Activated CD4-positive, alpha-beta memory T cell treated with anti-CD3 and anti-CD28 coated beads, Interleukin-2, amount 10 ng/mL, durations not matched to agents 7 days and 5 days (primary cell): ENCODE results near the gene EMC8. TPM values are rescaled to one million over a fixed set of nuclear protein-coding genes. Genes with fewer than 3 reads are reported as not detected.
"Not testable (repeated sequence)": the region's sequence is repeated elsewhere in the genome, so short reads cannot be mapped to it uniquely, and the experiment has no call there.

Experiments used
- CTCF ChIA-PET: fragments of 350-600 bp; sonication (Branson Sonifier 250); formaldehyde crosslinking; loops from one replicate; lab custom pipeline; 2021; ENCODE audit warnings: antibody characterized with exemption, inconsistent platforms; lab: Charles Lee
- POLR2A ChIA-PET: fragments of 350-600 bp; sonication (Branson Sonifier 250); formaldehyde crosslinking; loops from one replicate; lab custom pipeline; 2021; ENCODE audit warnings: antibody characterized with exemption; lab: Charles Lee
- DNase-seq: peaks from one replicate; pipeline ENCODE4 v3.0.0-alpha.2; 2020
- H3K27ac Mint-ChIP-seq: one replicate; pipeline ENCODE4 v1.8.0; 2021; ENCODE audit warnings: mild to moderate bottlenecking, mixed read lengths
- H3K27me3 Mint-ChIP-seq: one replicate; pipeline ENCODE4 v1.8.0; 2021; ENCODE audit warnings: mixed read lengths
- H3K36me3 Mint-ChIP-seq: one replicate; pipeline ENCODE4 v1.8.0; 2021; ENCODE audit warnings: low read depth, mixed read lengths
- H3K4me1 Mint-ChIP-seq: one replicate; pipeline ENCODE4 v1.8.0; 2021; ENCODE audit warnings: mixed read lengths
- H3K4me3 Mint-ChIP-seq: one replicate; pipeline ENCODE4 v1.8.0; 2021; ENCODE audit warnings: mild to moderate bottlenecking, mixed read lengths
- H3K9me3 Mint-ChIP-seq: one replicate; pipeline ENCODE4 v1.8.0; 2021; ENCODE audit warnings: mixed read lengths
- total RNA-seq, 2 experiments: library from RNA; stranded (reverse); gene quantifications; one replicate each; pipeline ENCODE4 v1.2.3, GENCODE V29; 2021

The EMC8 gene
- total RNA-seq, 2 experiments from 2014 or later: 25.0 to 25.6 TPM

DNA sequence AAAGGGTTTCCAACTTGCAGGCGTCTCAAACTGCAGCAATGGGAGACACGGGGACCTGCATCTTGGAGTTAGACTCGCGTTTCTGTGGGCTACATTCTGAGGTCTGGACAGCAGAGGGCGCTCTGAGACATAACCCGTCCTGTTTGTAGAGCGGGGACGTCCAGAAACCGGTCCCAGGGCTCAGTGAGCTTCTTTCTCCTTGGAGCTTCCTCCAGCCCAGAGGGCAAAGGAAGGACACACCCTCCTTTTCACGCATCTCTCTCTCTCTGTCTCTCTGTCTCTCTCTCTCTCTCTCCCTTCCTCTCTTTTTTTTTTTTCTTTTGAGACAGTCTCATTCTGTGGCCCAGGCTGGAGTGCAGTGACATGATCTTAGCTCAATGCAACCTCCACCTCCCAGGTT lies 19.9 kb upstream of the EMC8 start:
- POLR2A ChIA-PET: interaction anchor here (0.7 kb wide), 1 partner anchor 167 kb away, joined by 3 read pairs; no protein-coding TSS in a partner anchor
- H3K27ac Mint-ChIP-seq: no peak overlapping the region
- H3K9me3 Mint-ChIP-seq: no peaks in the 10 kb centered on the region
- peaks cover 11% of the 10 kb centered on the region for H3K27me3 Mint-ChIP-seq
- CTCF ChIA-PET: interaction anchor here (0.6 to 4.7 kb wide), 22 partner anchors 9 to 435 kb away, joined by 3 to 145 read pairs (median 4); partner anchors contain the start of gene IRF8
- no peak overlapping the region for H3K4me3 Mint-ChIP-seq
- H3K36me3 Mint-ChIP-seq: no peaks in the 10 kb centered on the region
- DNase-seq: peak; percentile 86
- peaks cover 3% of the 10 kb centered on the region for H3K4me1 Mint-ChIP-seq

DNA sequence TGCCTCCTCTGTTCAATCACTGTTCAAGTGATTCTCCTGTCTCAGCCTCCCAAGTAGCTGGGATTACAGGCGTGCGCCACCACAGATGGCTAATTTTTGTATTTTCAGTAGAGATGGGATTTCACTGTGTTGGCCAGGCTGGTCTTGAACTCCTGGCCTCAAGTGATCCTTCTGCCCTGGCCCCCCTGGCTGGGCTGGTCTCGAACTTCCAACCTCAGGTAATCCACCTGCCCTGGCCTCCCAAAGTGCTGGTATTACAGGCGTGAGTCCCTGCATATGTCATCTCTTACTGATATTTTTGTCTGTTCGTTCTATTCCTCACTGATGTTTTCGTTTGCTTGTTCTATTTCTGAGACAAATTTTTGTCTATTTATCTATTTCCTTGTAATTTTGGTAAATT lies 17.9 kb upstream of the EMC8 start:
- H3K27ac Mint-ChIP-seq, H3K9me3 Mint-ChIP-seq, H3K4me1 Mint-ChIP-seq, DNase-seq, POLR2A ChIA-PET, H3K36me3 Mint-ChIP-seq, H3K4me3 Mint-ChIP-seq: not testable (repeated sequence)
- peaks cover 20% of the 10 kb centered on the region for H3K27me3 Mint-ChIP-seq
- CTCF ChIA-PET: interaction anchor here (0.7 kb wide), 1 partner anchor 1306 kb away, joined by 3 read pairs; no protein-coding TSS in a partner anchor

DNA sequence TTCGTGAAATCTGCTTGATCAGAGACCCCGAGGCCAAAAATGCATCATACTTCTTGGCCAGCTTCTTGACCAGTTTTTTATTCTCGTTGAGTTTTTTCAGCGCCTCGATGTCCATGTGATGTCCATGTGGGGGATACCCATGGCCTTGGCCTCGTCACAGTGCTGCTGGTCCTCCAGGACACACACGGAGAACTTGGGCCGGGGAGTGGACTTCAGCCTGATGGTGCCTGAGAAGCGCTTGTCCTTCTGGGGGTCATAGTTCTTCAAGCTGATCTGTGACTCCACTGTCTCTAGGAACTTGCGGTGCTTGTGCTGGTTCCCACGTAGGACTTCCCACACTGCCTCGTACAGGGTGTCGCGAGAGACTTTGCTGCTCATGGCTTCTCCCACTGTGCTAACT lies 16.8 kb upstream of the EMC8 start:
- H3K36me3 Mint-ChIP-seq: no peaks in the 10 kb centered on the region
- H3K27ac Mint-ChIP-seq: no peak overlapping the region
- POLR2A ChIA-PET: no interaction called here
- no peak for DNase-seq
- no peak overlapping the region for H3K4me3 Mint-ChIP-seq
- CTCF ChIA-PET: no interaction called here
- no peaks in the 10 kb centered on the region for H3K9me3 Mint-ChIP-seq
- H3K27me3 Mint-ChIP-seq: peaks cover 27% of the 10 kb centered on the region
- peaks cover 3% of the 10 kb centered on the region for H3K4me1 Mint-ChIP-seq

- ChIA-PET CTCF (interaction anchor here (1.1 kb wide), 1 partner anchor 9 kb away, joined by 5 read pairs; no protein-coding TSS in a partner anchor), POLR2A (interaction anchor here (0.7 to 0.9 kb wide), 3 partner anchors 11 to 117 kb away, joined by 3 to 5 read pairs (median 3); no protein-coding TSS in a partner anchor)
- Mint-ChIP-seq H3K4me1 (no peaks in the 10 kb centered on the region), H3K9me3 (no peaks in the 10 kb centered on the region), H3K27me3 (peaks cover 19% of the 10 kb centered on the region), H3K36me3 (no peaks in the 10 kb centered on the region), H3K4me3 (no peak overlapping the region), H3K27ac (no peak overlapping the region)
- DNase-seq: no peak
These were observed 13.7 kb upstream of the EMC8 start for GRCh38 chr16:85812811-85813700.

DNA sequence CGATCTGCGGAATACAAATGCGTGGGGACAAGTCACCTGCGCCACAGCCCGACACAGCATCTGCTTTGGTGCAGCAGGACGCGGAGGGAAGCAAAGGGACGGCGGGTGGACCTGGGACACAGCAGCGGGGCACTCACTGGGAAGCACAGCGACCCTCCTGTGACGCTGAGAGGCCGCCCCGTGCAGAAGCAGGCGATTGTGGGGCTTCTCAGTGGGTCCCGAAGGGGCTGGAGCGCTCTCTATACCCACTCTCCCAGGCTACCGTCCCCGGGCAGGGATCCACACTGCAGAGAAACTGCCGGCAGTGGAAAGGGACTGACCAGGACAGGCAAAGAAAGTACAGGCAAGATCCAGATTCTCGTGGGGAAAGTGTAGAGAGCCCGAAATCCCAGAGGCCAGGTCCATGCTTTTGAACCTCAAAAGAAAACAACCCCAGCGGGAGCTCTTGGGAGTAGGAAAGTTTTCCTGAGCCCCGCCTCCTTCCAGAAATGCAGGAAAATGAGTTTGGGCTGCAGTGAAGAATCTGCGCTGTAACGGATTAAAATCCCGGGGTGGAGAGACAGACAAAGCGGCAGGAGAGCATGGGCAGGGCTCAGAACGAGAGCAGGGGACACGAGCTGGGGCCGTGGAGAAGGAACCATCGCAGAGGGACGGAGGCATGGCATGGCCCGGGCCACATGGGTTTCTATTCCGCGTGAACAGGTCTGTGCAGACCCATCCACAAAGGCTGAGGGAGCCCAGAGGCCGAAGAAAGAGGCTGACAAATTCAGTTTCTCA lies 12.9 kb upstream of the EMC8 start:
- Mint-ChIP-seq H3K9me3 (no peaks in the 10 kb centered on the region), H3K27ac (no peak overlapping the region), H3K27me3 (peaks cover 18% of the 10 kb centered on the region), H3K4me1 (no peaks in the 10 kb centered on the region), H3K4me3 (no peak overlapping the region), H3K36me3 (no peaks in the 10 kb centered on the region)
- no peak for DNase-seq
- ChIA-PET POLR2A (interaction anchor here (0.7 to 0.8 kb wide), 3 partner anchors 11 to 210 kb away, joined by 3 to 5 read pairs (median 3); no protein-coding TSS in a partner anchor), CTCF (interaction anchor here (1.1 kb wide), 1 partner anchor 9 kb away, joined by 5 read pairs; no protein-coding TSS in a partner anchor)

- H3K27ac Mint-ChIP-seq: no peak overlapping the region
- H3K4me3 Mint-ChIP-seq: no peak overlapping the region
- H3K4me1 Mint-ChIP-seq: no peaks in the 10 kb centered on the region
These were observed 11.4 kb upstream of the EMC8 start for GRCh38 chr16:85810742-85811115.

DNA sequence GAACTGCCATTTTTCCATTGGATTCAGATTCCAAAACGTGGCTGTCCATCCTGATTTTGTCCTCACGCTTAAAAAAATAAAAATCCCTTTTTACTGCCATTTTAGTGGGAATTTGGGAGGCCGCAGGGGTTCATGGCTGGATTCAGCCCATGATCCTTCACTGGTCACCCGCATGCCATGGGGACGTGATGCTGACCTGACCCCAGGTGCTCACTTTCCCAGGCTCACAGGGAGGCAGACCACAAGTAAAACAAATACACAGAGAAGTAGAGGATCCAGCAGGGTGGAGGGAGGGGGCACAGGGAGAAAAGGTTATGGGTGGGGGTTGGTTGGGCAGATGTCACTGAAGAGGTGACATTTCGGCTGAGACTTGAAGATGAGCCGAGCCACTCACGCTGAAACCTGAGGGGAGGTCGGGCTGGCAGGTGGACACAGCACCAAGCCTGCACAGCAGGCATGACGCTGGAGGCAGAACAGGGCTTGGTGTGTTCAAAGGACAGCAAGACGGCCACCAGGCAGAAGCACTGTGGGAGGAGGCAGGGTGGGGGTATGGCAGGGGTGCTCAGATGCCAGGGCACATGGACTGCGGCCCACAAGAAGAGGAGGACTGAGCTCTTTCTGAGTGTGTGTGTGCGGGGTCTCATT lies 10.9 kb upstream of the EMC8 start:
- ChIA-PET CTCF (interaction anchor here (1.0 to 1.3 kb wide), 3 partner anchors 9 to 11 kb away, joined by 3 to 6 read pairs (median 3); no protein-coding TSS in a partner anchor), POLR2A (interaction anchor here (1.2 kb wide), 1 partner anchor 10 kb away, joined by 3 read pairs; no protein-coding TSS in a partner anchor)
- Mint-ChIP-seq H3K4me3 (no peak overlapping the region), H3K9me3 (no peaks in the 10 kb centered on the region), H3K27ac (no peak overlapping the region), H3K36me3 (peaks cover 18% of the 10 kb centered on the region), H3K27me3 (peaks cover 18% of the 10 kb centered on the region), H3K4me1 (no peaks in the 10 kb centered on the region)
- DNase-seq: no peak

More at GRCh38 chr16:85810742-85811115, 11.4 kb upstream of the EMC8 start:
- Mint-ChIP-seq H3K27me3 (peaks cover 18% of the 10 kb centered on the region), H3K36me3 (peaks cover 13% of the 10 kb centered on the region), H3K9me3 (no peaks in the 10 kb centered on the region)
- ChIA-PET CTCF (interaction anchor here (1.0 kb wide), 1 partner anchor 9 kb away, joined by 3 read pairs; no protein-coding TSS in a partner anchor), POLR2A (interaction anchor here (1.2 kb wide), 1 partner anchor 10 kb away, joined by 3 read pairs; no protein-coding TSS in a partner anchor)
- no peak for DNase-seq

DNA sequence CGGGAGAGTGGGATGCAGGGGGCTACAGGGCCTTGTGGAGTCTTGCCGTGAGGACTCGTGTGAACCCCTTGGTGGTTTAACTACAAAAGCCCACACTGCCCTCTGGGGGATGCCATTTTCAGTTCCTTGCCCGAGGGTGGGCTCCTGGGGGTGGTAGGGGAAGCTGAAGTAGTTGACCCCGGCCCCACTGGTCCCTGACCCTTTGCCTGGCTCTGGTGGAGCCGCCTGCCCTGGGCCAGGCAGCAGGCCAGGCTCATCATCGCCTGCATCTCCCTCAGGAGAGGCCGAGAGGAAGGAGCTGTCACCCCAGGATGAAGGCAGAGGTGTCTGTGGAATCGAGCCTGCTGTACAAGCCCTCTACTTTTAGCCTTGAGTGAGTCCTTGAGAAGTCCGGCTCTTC lies 10.3 kb upstream of the EMC8 start:
- Mint-ChIP-seq H3K36me3 (peaks cover 24% of the 10 kb centered on the region), H3K4me3 (no peak overlapping the region), H3K27ac (no peak overlapping the region), H3K9me3 (no peaks in the 10 kb centered on the region), H3K27me3 (peaks cover 17% of the 10 kb centered on the region), H3K4me1 (no peaks in the 10 kb centered on the region)
- DNase-seq: no peak
- CTCF ChIA-PET: interaction anchor here (1.2 to 1.3 kb wide), 2 partner anchors 9 to 12 kb away, joined by 3 to 6 read pairs; no protein-coding TSS in a partner anchor
- POLR2A ChIA-PET: interaction anchor here (1.2 kb wide), 1 partner anchor 9 kb away, joined by 3 read pairs; no protein-coding TSS in a partner anchor

DNA sequence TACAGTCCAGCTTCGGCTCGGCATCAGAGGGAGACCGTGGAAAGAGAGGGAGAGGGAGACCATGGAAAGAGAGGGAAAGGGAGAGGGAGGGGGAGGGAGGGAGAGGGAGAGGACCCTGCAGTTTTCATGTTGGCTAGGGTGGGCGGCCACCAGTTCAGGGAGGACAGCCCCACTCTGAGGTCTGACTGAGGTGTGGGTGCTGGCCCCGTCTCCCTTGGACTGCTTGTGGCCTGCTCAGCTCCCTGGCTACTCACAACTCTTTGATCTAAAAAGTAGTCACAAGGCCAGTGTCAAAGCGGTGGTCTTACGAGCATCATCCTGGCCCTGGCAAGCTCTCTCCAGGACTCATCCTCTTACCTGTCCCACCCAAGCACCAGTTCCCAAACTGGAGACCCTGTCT lies 9.6 kb upstream of the EMC8 start:
- Mint-ChIP-seq H3K9me3 (no peaks in the 10 kb centered on the region), H3K36me3 (peaks cover 28% of the 10 kb centered on the region), H3K4me3 (no peak overlapping the region), H3K4me1 (peaks cover 1% of the 10 kb centered on the region), H3K27me3 (peaks cover 16% of the 10 kb centered on the region), H3K27ac (no peak overlapping the region)
- no peak for DNase-seq
- CTCF ChIA-PET: interaction anchor here (1.2 to 1.3 kb wide), 2 partner anchors 10 to 13 kb away, joined by 3 to 6 read pairs; no protein-coding TSS in a partner anchor
- POLR2A ChIA-PET: no interaction called here

GRCh38 chr16:85808104-85808503 lies 8.8 kb upstream of the EMC8 start:
- Mint-ChIP-seq H3K27me3 (peaks cover 14% of the 10 kb centered on the region), H3K36me3 (peaks cover 36% of the 10 kb centered on the region)
- H3K4me3 Mint-ChIP-seq, CTCF ChIA-PET, H3K27ac Mint-ChIP-seq, H3K9me3 Mint-ChIP-seq, H3K4me1 Mint-ChIP-seq, DNase-seq, POLR2A ChIA-PET: not testable (repeated sequence)

DNA sequence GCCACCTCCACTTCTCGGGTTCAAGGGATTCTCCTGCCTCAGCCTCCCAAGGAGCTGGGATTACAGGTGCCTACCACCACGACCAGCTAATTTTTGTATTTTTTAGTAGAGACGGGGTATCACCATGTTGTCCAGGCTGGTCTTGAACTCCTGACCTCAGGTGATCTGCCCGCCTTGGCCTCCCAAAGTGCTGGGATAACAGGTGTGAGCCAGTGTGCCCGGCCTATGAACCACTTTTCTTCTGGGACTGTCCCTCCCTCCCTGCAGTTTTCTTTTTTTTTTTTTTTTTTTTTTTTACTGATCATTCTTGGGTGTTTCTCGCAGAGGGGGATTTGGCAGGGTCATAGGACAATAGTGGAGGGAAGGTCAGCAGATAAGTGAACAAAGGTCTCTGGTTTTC lies 8.0 kb upstream of the EMC8 start:
- H3K4me3 Mint-ChIP-seq, H3K4me1 Mint-ChIP-seq, CTCF ChIA-PET, H3K27me3 Mint-ChIP-seq, H3K9me3 Mint-ChIP-seq, POLR2A ChIA-PET, H3K27ac Mint-ChIP-seq, DNase-seq: not testable (repeated sequence)
- H3K36me3 Mint-ChIP-seq: peaks cover 42% of the 10 kb centered on the region

GRCh38 chr16:85806539-85806938 lies 7.2 kb upstream of the EMC8 start:
- H3K4me1 Mint-ChIP-seq: peaks cover 11% of the 10 kb centered on the region
- H3K36me3 Mint-ChIP-seq: peaks cover 50% of the 10 kb centered on the region
- H3K27me3 Mint-ChIP-seq: peaks cover 2% of the 10 kb centered on the region
- DNase-seq: no peak
- no peak overlapping the region for H3K4me3 Mint-ChIP-seq
- no peaks in the 10 kb centered on the region for H3K9me3 Mint-ChIP-seq
- ChIA-PET POLR2A (no interaction called here), CTCF (no interaction called here)
- no peak overlapping the region for H3K27ac Mint-ChIP-seq
